Stimulated activated CD4-positive, alpha-beta T cell treated with anti-CD3 and anti-CD28 coated beads, Interleukin-1b, Interleukin-23, amount 100 ng/mL, for 24 hours (primary cell): ENCODE data around the gene WEE2.
"Not testable (repeated sequence)": the region's sequence is repeated elsewhere in the genome, so short reads cannot be mapped to it uniquely, and the experiment has no call there.

Source experiments
- DNase-seq, 4 experiments: peaks; one replicate each; pipeline ENCODE4 v3.0.0-alpha.2; 2020; ENCODE audit warnings: low read depth in 4 of 4, low spot score in 1 of 4

The WEE2 gene

GRCh38 chr7:141770083-141770583 is 62.0 kb downstream of the WEE2 start:
- DNase-seq, result not testable (repeated sequence)

GRCh38 chr7:141776374-141776773 is 68.2 kb downstream of the WEE2 start, which contains the start of gene TAS2R4:
Gene TAS2R4 (plus strand): TSS chr7:141776674. CDS start chr7:141778489, 1,815 bp downstream.
- no peak for DNase-seq
